T-helper 1 cell (primary cell): ENCODE results near the gene PPP1R12A.
"Not testable (repeated sequence)": the region's sequence is repeated elsewhere in the genome, so short reads cannot be mapped to it uniquely, and the experiment has no call there.

Experiments used
- DNase-seq, 5 donors: peaks; one replicate each; pipeline ENCODE4 v3.0.0-alpha.2; 2012 to 2020

PPP1R12A gene

GRCh38 chr12:79891506-79892162 lies 43.3 kb downstream of the PPP1R12A start:
- DNase-seq = no peak

GRCh38 chr12:79887890-79888289 lies 47.0 kb downstream of the PPP1R12A start:
- DNase-seq = no peak

GRCh38 chr12:79886917-79887519 lies 47.9 kb downstream of the PPP1R12A start:
- DNase-seq = peak in 1 of 5 donors; percentile 60

- no peak for DNase-seq
These were observed 48.9 kb downstream of the PPP1R12A start for GRCh38 chr12:79885911-79886490.

- DNase-seq = no peak
These were observed 50.4 kb downstream of the PPP1R12A start for GRCh38 chr12:79884401-79885006.

GRCh38 chr12:79883216-79883615 lies 51.7 kb downstream of the PPP1R12A start:
- DNase-seq = no peak

- DNase-seq = no peak
These were observed 53.5 kb downstream of the PPP1R12A start for GRCh38 chr12:79881351-79881750.

- DNase-seq = not testable (repeated sequence)
These were observed 56.4 kb downstream of the PPP1R12A start for GRCh38 chr12:79878506-79878905.

- no peak for DNase-seq
These were observed 57.7 kb downstream of the PPP1R12A start for GRCh38 chr12:79877246-79877645.

- no peak for DNase-seq
These were observed 60.2 kb downstream of the PPP1R12A start for GRCh38 chr12:79874665-79875064.

GRCh38 chr12:79873201-79873600 lies 61.7 kb downstream of the PPP1R12A start:
- DNase-seq = no peak

GRCh38 chr12:79871621-79872020 lies 63.3 kb downstream of the PPP1R12A start:
- DNase-seq = no peak

GRCh38 chr12:79870916-79871315 lies 64.0 kb downstream of the PPP1R12A start:
- no peak for DNase-seq

- no peak for DNase-seq
These were observed 75.3 kb downstream of the PPP1R12A start for GRCh38 chr12:79859646-79860045.

- no peak for DNase-seq
These were observed 76.4 kb downstream of the PPP1R12A start for GRCh38 chr12:79858518-79858917.

GRCh38 chr12:79857675-79858074 lies 77.2 kb downstream of the PPP1R12A start:
- no peak for DNase-seq

- DNase-seq = no peak
These were observed 84.1 kb downstream of the PPP1R12A start for GRCh38 chr12:79850610-79851299.

- peak in 1 of 5 donors; percentile 42 for DNase-seq
These were observed 86.6 kb downstream of the PPP1R12A start for GRCh38 chr12:79848339-79848738.

GRCh38 chr12:79847417-79847816 lies 87.5 kb downstream of the PPP1R12A start:
- no peak for DNase-seq

GRCh38 chr12:79844693-79845092 lies 90.2 kb downstream of the PPP1R12A start:
- DNase-seq = no peak

- DNase-seq = no peak
These were observed 90.9 kb downstream of the PPP1R12A start for GRCh38 chr12:79843978-79844377.

GRCh38 chr12:79842630-79843029 lies 92.3 kb downstream of the PPP1R12A start:
- DNase-seq = no peak

- no peak for DNase-seq
These were observed 93.0 kb downstream of the PPP1R12A start for GRCh38 chr12:79841878-79842265.
